Panc1 (cell line): Measurements from ENCODE around the gene AHI1. TPM values are rescaled to one million over a fixed set of nuclear protein-coding genes. Genes with fewer than 3 reads are reported as not detected.

Source experiments
- ATAC-seq: fragments of 200-7000 bp; cut with Tn5 transposase; 2 replicates; pipeline ENCODE4 v1.9.1; 2020; ENCODE audit warnings: mild to moderate bottlenecking, moderate library complexity
- BruUV-seq: library from RNA; stranded (reverse); fragments of 400-500 nt; replicated peaks from 2 replicates; lab custom pipeline; 2021; lab: Mats Ljungman, UMichigan
- CTCF ChIA-PET: fragments of 300-600 bp; sonication (Branson Sonifier 250); formaldehyde crosslinking; loops from one replicate; lab custom pipeline; 2022; ENCODE audit warnings: antibody characterized with exemption; lab: Charles Lee
- POLR2A ChIA-PET: fragments of 300-600 bp; sonication (Branson Sonifier 250); formaldehyde crosslinking; loops from one replicate; lab custom pipeline; 2022; ENCODE audit warnings: antibody characterized with exemption; lab: Charles Lee
- DNase-seq: peaks from one replicate; pipeline ENCODE4 v3.0.0-alpha.2; 2010; ENCODE audit warnings: low read depth, low spot score
- H3K27ac ChIP-seq: 2 replicates; pipeline ENCODE4 v1.5.1; 2011; ENCODE audit warnings: mild to moderate bottlenecking, low read length, inconsistent platforms
- H3K27me3 ChIP-seq: fragments of 200-500 bp; sonication (Bioruptor generic); 2 replicates; pipeline ENCODE4 v1.6.0; 2014; ENCODE audit warnings: low read length, inconsistent platforms; ENCODE audit not compliant: control insufficient read depth, insufficient read depth
- H3K36me3 ChIP-seq: fragments of 200-500 bp; sonication (Bioruptor generic); 2 replicates; pipeline ENCODE4 v1.5.1; 2014; ENCODE audit warnings: inconsistent platforms, mild to moderate bottlenecking, low read length, moderate library complexity; ENCODE audit not compliant: control insufficient read depth, insufficient read depth
- H3K4me1 ChIP-seq: 2 replicates; pipeline ENCODE4 v1.5.1; 2011; ENCODE audit warnings: inconsistent platforms, mild to moderate bottlenecking, low read length, moderate library complexity; ENCODE audit not compliant: control insufficient read depth, insufficient read depth
- H3K4me3 ChIP-seq, 2 experiments: 2 replicates each; pipeline ENCODE4 v1.5.1; 2011 to 2012; ENCODE audit warnings: low read depth in 2 of 2, low read length in 2 of 2, mild to moderate bottlenecking in 2 of 2, inconsistent platforms in 1 of 2, moderate library complexity in 1 of 2
- H3K9me3 ChIP-seq: fragments of 200-500 bp; sonication (Bioruptor generic); 2 replicates; pipeline ENCODE4 v1.5.1; 2014; ENCODE audit warnings: low read depth, mild to moderate bottlenecking, inconsistent platforms, low read length, moderate library complexity; ENCODE audit not compliant: control insufficient read depth, insufficient read depth
- POLR2AphosphoS5 ChIP-seq: IDR thresholded peaks from 2 replicates; pipeline ENCODE4 v1.6.1; 2012; ENCODE audit warnings: mild to moderate bottlenecking, low read depth, low read length, moderate library complexity
- SIN3A ChIP-seq: IDR thresholded peaks from 2 replicates; pipeline ENCODE4 v1.6.1; 2012; ENCODE audit warnings: low read depth, mild to moderate bottlenecking, low read length, moderate library complexity, borderline replicate concordance; ENCODE audit not compliant: insufficient read depth
- TCF7L2 ChIP-seq: IDR thresholded peaks from 2 replicates; pipeline ENCODE4 v1.6.1; 2011; ENCODE audit warnings: mild to moderate bottlenecking, low read depth, low read length, inconsistent platforms
- in situ Hi-C: cut with HindIII; loops from 2 replicates; pipeline ENCODE4 v1.10.0; 2016; ENCODE audit warnings: low sequenced_read_pairs, low pct_unique_long_range_greater_than_20kb
- intact Hi-C: fragments of 100-400 bp; cut with micrococcal nuclease; formaldehyde crosslinking; loops from one replicate; pipeline ENCODE4 v1.10.0; 2022; ENCODE audit not compliant: unreplicated experiment
- total RNA-seq: library from RNA; stranded (reverse); gene quantifications from one replicate; pipeline ENCODE4 v1.2.1, GENCODE V29; 2021; ENCODE audit not compliant: unreplicated experiment
- TF ChIP-seq, protein P1 (sequence below): fragments of 450-650 bp; IDR thresholded peaks from 2 replicates; pipeline ENCODE4 v1.5.1; 2017; ENCODE audit warnings: mild to moderate bottlenecking
- TF ChIP-seq, protein P2 (sequence below), 2 experiments: IDR thresholded peaks; 2 replicates each; pipeline ENCODE4 v1.6.1; 2011 to 2012; ENCODE audit warnings: low read depth in 2 of 2, control low read depth in 1 of 2, low read length in 1 of 2, mild to moderate bottlenecking in 1 of 2, moderate library complexity in 1 of 2; ENCODE audit not compliant: insufficient read depth in 1 of 2

The AHI1 gene
- total RNA-seq, 1 experiment from 2014 or later: 22.3 TPM

DNA sequence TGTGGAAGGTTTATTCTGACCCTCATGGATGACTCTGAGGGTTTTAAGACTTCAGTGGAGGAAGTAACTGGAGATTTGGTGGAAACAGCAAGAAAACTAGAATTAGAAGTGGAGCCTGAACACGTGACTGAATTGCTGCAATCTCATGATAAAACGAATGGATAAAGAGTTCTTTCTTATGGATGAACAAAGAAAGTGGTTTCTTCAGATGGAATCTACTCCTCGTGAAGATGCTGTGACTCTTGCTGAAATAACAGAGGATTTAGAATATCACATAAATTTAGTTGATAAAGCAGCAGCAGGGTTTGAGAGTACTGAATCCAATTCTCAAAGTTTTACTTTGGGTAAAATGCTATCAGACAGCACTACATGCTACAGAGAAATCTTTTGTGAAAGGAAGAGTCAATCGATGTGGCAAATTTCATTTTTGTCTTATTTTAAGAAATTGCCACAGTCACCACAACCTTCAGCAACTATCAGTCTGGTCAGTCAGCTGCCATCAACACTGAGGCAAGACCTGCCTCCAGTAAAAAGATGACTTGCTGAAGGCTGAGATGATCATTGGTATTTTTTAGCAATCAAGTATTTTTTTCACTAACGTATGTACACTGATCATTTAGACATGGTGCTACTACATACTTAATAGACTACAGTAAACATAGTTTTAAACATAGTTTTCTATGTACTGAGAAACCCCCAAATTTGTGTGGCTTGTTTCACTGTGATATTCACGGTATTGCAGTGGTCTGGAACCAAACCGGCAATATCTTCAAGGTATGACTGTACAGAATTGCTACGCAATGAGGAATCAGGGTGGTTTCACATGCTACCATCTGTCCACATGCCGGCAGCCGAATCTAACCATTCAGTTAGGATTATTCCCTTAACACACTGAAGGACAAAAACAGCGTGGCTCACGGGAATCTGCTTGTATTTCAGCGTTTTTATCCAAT lies 167.4 kb downstream of the AHI1 start:
- TF ChIP-seq SIN3A (no peak), POLR2AphosphoS5 (no peak)
- TF ChIP-seq, protein P1, sequence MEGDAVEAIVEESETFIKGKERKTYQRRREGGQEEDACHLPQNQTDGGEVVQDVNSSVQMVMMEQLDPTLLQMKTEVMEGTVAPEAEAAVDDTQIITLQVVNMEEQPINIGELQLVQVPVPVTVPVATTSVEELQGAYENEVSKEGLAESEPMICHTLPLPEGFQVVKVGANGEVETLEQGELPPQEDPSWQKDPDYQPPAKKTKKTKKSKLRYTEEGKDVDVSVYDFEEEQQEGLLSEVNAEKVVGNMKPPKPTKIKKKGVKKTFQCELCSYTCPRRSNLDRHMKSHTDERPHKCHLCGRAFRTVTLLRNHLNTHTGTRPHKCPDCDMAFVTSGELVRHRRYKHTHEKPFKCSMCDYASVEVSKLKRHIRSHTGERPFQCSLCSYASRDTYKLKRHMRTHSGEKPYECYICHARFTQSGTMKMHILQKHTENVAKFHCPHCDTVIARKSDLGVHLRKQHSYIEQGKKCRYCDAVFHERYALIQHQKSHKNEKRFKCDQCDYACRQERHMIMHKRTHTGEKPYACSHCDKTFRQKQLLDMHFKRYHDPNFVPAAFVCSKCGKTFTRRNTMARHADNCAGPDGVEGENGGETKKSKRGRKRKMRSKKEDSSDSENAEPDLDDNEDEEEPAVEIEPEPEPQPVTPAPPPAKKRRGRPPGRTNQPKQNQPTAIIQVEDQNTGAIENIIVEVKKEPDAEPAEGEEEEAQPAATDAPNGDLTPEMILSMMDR: no peak

DNA sequence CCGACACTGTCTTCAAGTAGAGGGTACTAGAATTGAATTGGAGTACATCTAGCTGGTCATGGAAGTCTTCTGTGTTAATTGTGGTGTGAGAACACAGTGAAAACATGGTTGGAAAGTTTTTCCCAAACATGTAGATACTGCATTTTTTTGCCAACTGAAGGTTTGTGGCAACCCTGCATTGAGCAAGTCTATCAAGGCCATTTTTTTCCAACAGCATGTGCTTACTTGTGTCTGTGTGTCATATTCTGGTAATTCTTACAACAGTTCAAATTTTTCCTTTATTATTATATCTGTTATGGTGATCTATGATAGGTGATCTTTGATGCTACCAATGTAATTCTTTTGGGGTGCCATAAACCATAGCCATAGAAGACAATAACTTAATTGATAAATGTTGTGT lies 169.4 kb downstream of the AHI1 start:
- in situ Hi-C loops (no loop called here), intact Hi-C loops (no loop called here)
- H3K27me3 ChIP-seq: no peaks in the 10 kb centered on the region
- BruUV-seq: no TSS peak
- H3K27ac ChIP-seq: no peak overlapping the region
- CTCF ChIA-PET: no interaction called here
- TF ChIP-seq, protein P1: no peak
- no peak for TF ChIP-seq POLR2AphosphoS5
- TF ChIP-seq, protein P2, sequence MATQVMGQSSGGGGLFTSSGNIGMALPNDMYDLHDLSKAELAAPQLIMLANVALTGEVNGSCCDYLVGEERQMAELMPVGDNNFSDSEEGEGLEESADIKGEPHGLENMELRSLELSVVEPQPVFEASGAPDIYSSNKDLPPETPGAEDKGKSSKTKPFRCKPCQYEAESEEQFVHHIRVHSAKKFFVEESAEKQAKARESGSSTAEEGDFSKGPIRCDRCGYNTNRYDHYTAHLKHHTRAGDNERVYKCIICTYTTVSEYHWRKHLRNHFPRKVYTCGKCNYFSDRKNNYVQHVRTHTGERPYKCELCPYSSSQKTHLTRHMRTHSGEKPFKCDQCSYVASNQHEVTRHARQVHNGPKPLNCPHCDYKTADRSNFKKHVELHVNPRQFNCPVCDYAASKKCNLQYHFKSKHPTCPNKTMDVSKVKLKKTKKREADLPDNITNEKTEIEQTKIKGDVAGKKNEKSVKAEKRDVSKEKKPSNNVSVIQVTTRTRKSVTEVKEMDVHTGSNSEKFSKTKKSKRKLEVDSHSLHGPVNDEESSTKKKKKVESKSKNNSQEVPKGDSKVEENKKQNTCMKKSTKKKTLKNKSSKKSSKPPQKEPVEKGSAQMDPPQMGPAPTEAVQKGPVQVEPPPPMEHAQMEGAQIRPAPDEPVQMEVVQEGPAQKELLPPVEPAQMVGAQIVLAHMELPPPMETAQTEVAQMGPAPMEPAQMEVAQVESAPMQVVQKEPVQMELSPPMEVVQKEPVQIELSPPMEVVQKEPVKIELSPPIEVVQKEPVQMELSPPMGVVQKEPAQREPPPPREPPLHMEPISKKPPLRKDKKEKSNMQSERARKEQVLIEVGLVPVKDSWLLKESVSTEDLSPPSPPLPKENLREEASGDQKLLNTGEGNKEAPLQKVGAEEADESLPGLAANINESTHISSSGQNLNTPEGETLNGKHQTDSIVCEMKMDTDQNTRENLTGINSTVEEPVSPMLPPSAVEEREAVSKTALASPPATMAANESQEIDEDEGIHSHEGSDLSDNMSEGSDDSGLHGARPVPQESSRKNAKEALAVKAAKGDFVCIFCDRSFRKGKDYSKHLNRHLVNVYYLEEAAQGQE (IDR thresholded peaks at IDR 0.05; ENCODE audit: insufficient read depth in 1 of 2, low read depth in 2 of 2, low read length in 1 of 2): no peak
- no peak for TF ChIP-seq SIN3A
- no peak for TF ChIP-seq TCF7L2
- H3K36me3 ChIP-seq: no peaks in the 10 kb centered on the region
- no peaks in the 10 kb centered on the region for H3K4me1 ChIP-seq
- H3K9me3 ChIP-seq: no peaks in the 10 kb centered on the region
- POLR2A ChIA-PET: no interaction called here
- H3K4me3 ChIP-seq: no peak overlapping the region
- DNase-seq: no peak
- no peak for ATAC-seq

More for the DNA sequence above, 167.4 kb downstream of the AHI1 start:
- no TSS peak for BruUV-seq
- in situ Hi-C loops: no loop called here
- Histone ChIP-seq H3K4me1 (no peaks in the 10 kb centered on the region), H3K27me3 (no peaks in the 10 kb centered on the region), H3K27ac (no peak overlapping the region), H3K4me3 (no peak overlapping the region), H3K9me3 (no peaks in the 10 kb centered on the region), H3K36me3 (no peaks in the 10 kb centered on the region)
- ChIA-PET CTCF (no interaction called here), POLR2A (no interaction called here)
- intact Hi-C loops: no loop called here
- no peak for ATAC-seq
- DNase-seq: no peak
